Measurements from ENCODE around the gene ANTXR2. TPM values are rescaled to one million over a fixed set of nuclear protein-coding genes. Genes with fewer than 3 reads are reported as not detected.

ANTXR2 gene
- total and polyA plus RNA-seq, 9 of the 15 experiments (the other 6 are each of a cell fraction or from before 2014, with no cell fraction given) = 10.1 to 83.8 (median 60.3) TPM

DNA sequence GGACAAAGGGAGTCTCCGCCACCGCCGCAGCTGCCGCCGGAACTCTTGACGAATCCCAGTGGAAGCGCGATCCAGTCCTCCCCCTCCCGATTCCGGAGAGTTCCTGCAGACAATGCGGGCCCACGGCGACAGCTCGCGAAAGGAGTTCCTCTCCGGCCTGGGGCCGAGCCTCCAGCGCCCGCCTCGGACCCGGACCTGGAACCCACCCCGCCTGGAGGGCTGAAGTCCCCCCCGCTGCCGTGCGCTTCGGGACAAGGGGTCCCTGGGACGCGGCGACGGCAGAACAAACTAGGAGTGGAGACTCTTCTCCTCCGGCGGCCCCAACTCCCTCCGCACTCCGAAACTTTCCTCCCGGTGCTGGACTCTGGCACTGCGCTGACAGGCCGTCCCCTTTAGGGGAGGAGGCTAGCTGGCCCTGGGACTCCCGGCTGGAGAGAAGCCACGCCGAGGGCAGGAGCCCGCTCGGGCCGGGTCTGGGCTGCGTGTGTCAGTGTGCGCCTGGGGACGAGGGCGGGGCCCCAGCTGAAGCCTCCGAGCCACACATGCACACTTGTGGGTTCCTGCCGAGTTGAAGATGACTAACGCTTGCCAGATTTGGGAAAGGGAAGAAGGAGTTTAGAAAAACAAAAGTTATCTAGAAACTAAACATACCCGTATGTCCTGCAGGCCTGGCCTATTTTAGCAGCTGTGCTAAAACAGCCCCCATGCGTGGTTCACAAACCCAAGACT lies at the start of gene ANTXR2 (continued):
- peak; percentile 83 for TF ChIP-seq MXI1 (IDR thresholded peaks at IDR 0.05; ENCODE audit: low read depth, low read length)
- TF ChIP-seq ZNF263 (CRISPR knock-in tag; IDR thresholded peaks at IDR 0.05; ENCODE audit: borderline replicate concordance) = peak; percentile 14; the same call in 1 of the 2 replicates
- TF ChIP-seq HCFC1 (IDR thresholded peaks at IDR 0.05; ENCODE audit: low read depth, low read length) = 0 out of 2 replicates have a peak, but pooled peaks have one; percentile 25
- TF ChIP-seq CREB3L1 (IDR thresholded peaks at IDR 0.05; ENCODE audit: borderline replicate concordance, low read depth) = 0 out of 2 replicates have a peak, but pooled peaks have one; percentile 57
- no peak for TF ChIP-seq HDAC3 (IDR thresholded peaks at IDR 0.05; ENCODE audit: borderline replicate concordance, partially characterized antibody)
- TF ChIP-seq SIRT6 (IDR thresholded peaks at IDR 0.05; ENCODE audit: low read depth, low read length) = no peak
- TF ChIP-seq SMARCE1 (IDR thresholded peaks at IDR 0.05) = no peak
- no peak for TF ChIP-seq TCF7L2 (IDR thresholded peaks at IDR 0.05; ENCODE audit: low read depth, low read length)
- TF ChIP-seq PURB (CRISPR knock-in tag; IDR thresholded peaks at IDR 0.05; ENCODE audit: low read depth) = no peak
- TF ChIP-seq SREBF2 (CRISPR knock-in tag; IDR thresholded peaks at IDR 0.05) = 0 out of 2 replicates have a peak, but pooled peaks have one; percentile 69
- no peak for TF ChIP-seq ZNF253 (CRISPR knock-in tag; conservative IDR thresholded peaks at IDR 0.05)
- no peak for TF ChIP-seq MEF2A (IDR thresholded peaks at IDR 0.05; ENCODE audit: control insufficient read depth, low read depth, low read length)
- TF ChIP-seq ATF3 (IDR thresholded peaks at IDR 0.05) = peak; percentile 57; the same call in 1 of the 2 replicates
- 0 out of 2 replicates have a peak, but pooled peaks have one; percentile 59 for TF ChIP-seq ATF3 (CRISPR knock-in tag; conservative IDR thresholded peaks at IDR 0.05)
- TF ChIP-seq, protein P1, sequence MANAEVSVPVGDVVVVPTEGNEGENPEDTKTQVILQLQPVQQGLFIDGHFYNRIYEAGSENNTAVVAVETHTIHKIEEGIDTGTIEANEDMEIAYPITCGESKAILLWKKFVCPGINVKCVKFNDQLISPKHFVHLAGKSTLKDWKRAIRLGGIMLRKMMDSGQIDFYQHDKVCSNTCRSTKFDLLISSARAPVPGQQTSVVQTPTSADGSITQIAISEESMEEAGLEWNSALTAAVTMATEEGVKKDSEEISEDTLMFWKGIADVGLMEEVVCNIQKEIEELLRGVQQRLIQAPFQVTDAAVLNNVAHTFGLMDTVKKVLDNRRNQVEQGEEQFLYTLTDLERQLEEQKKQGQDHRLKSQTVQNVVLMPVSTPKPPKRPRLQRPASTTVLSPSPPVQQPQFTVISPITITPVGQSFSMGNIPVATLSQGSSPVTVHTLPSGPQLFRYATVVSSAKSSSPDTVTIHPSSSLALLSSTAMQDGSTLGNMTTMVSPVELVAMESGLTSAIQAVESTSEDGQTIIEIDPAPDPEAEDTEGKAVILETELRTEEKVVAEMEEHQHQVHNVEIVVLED (CRISPR knock-in tag; IDR thresholded peaks at IDR 0.05) = no peak
- no peak for TF ChIP-seq SRSF9 (IDR thresholded peaks at IDR 0.05; ENCODE audit: borderline replicate concordance, low read depth, low read length)
- TF ChIP-seq ZNF584 (CRISPR knock-in tag; IDR thresholded peaks at IDR 0.05; ENCODE audit: low read depth) = no peak
- TF ChIP-seq, protein P2, sequence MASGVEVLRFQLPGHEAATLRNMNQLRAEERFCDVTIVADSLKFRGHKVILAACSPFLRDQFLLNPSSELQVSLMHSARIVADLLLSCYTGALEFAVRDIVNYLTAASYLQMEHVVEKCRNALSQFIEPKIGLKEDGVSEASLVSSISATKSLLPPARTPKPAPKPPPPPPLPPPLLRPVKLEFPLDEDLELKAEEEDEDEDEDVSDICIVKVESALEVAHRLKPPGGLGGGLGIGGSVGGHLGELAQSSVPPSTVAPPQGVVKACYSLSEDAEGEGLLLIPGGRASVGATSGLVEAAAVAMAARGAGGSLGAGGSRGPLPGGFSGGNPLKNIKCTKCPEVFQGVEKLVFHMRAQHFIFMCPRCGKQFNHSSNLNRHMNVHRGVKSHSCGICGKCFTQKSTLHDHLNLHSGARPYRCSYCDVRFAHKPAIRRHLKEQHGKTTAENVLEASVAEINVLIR (CRISPR knock-in tag; IDR thresholded peaks at IDR 0.05) = 0 out of 2 replicates have a peak, but pooled peaks have one; percentile 12
- TF ChIP-seq NCOA4 (IDR thresholded peaks at IDR 0.05; ENCODE audit: partially characterized antibody) = no peak
- no peak for TF ChIP-seq ZC3H4 (CRISPR knock-in tag; IDR thresholded peaks at IDR 0.05; ENCODE audit: borderline replicate concordance)
- TF ChIP-seq CHD4 (IDR thresholded peaks at IDR 0.05; ENCODE audit: insufficient read depth, insufficient replicate concordance, low read depth, low read length, poor library complexity, severe bottlenecking) = no peak
- TF ChIP-seq ZNF431 (CRISPR knock-in tag; IDR thresholded peaks at IDR 0.05) = no peak
- TF ChIP-seq NR1H2 (CRISPR knock-in tag; IDR thresholded peaks at IDR 0.05) = 0 out of 2 replicates have a peak, but pooled peaks have one; percentile 84

All from K562 (cell line).